ENCODE data around the gene POLR3K.
"Not testable (repeated sequence)": the region's sequence is repeated elsewhere in the genome, so short reads cannot be mapped to it uniquely, and the experiment has no call there.

The POLR3K gene

GRCh38 chr16:42069-42457 lies 11.3 kb downstream of the POLR3K start:
- DNase-seq: no peak

GRCh38 chr16:41439-42068 lies 11.9 kb downstream of the POLR3K start:
- no peak for DNase-seq

- no peak for DNase-seq
Measured at GRCh38 chr16:38941-39892, 14.2 kb downstream of the POLR3K start.

- not testable (repeated sequence) for DNase-seq
Measured at GRCh38 chr16:38206-38605, 15.2 kb downstream of the POLR3K start.

GRCh38 chr16:37511-37910 lies 15.9 kb downstream of the POLR3K start:
- no peak for DNase-seq

GRCh38 chr16:36336-36984 lies 16.9 kb downstream of the POLR3K start:
- no peak for DNase-seq

GRCh38 chr16:35678-36305 lies 17.6 kb downstream of the POLR3K start:
- DNase-seq: no peak

GRCh38 chr16:35011-35677 lies 18.3 kb downstream of the POLR3K start:
- DNase-seq: no peak

- no peak for DNase-seq
Measured at GRCh38 chr16:34648-34987, 18.8 kb downstream of the POLR3K start.

GRCh38 chr16:33877-34647 lies 19.3 kb downstream of the POLR3K start:
- DNase-seq: no peak

- DNase-seq: not testable (repeated sequence)
Measured at GRCh38 chr16:33154-33876, 20.1 kb downstream of the POLR3K start.

GRCh38 chr16:30627-31026 lies 22.8 kb downstream of the POLR3K start:
- DNase-seq: not testable (repeated sequence)

- DNase-seq: not testable (repeated sequence)
Measured at GRCh38 chr16:25926-26348, 27.5 kb downstream of the POLR3K start.

GRCh38 chr16:24151-24550 lies 29.3 kb downstream of the POLR3K start:
- DNase-seq: not testable (repeated sequence)

GRCh38 chr16:20886-21285 lies 32.5 kb downstream of the POLR3K start:
- DNase-seq: not testable (repeated sequence)

GRCh38 chr16:17062-17765 lies 36.2 kb downstream of the POLR3K start:
- DNase-seq: not testable (repeated sequence)

GRCh38 chr16:10772-11171 lies 42.6 kb downstream of the POLR3K start:
- not testable (repeated sequence) for DNase-seq

- DNase-seq: no peak
Measured at GRCh38 chr16:9903-10665, 43.3 kb downstream of the POLR3K start.

All from HCEC 1CT (cell line).